Trophoblast cell (in vitro differentiated cells and primary cell): ENCODE results near the gene STX17.

Source experiments
- DNase-seq, 2 donors: peaks; one replicate each; pipeline ENCODE4 v3.0.0-alpha.2; 2016
- H2AFZ ChIP-seq: 2 replicates; pipeline ENCODE4 v1.6.1; 2013; ENCODE audit warnings: low read length, moderate library complexity, mild to moderate bottlenecking; ENCODE audit not compliant: insufficient read depth, poor library complexity
- H2AK5ac ChIP-seq: 2 replicates; pipeline ENCODE4 v1.6.1; 2013; ENCODE audit warnings: mild to moderate bottlenecking, low read length
- H2BK120ac ChIP-seq: 2 replicates; pipeline ENCODE4 v1.6.1; 2013; ENCODE audit warnings: low read length, mild to moderate bottlenecking, moderate library complexity; ENCODE audit not compliant: insufficient read depth, poor library complexity
- H2BK12ac ChIP-seq: 2 replicates; pipeline ENCODE4 v1.6.1; 2013; ENCODE audit warnings: mild to moderate bottlenecking, low read length, moderate library complexity
- H2BK5ac ChIP-seq: 2 replicates; pipeline ENCODE4 v1.6.1; 2013; ENCODE audit warnings: low read length, low read depth, moderate library complexity, mild to moderate bottlenecking; ENCODE audit not compliant: poor library complexity
- H3K14ac ChIP-seq: 2 replicates; pipeline ENCODE4 v1.6.1; 2013; ENCODE audit warnings: mild to moderate bottlenecking, low read length
- H3K18ac ChIP-seq: 2 replicates; pipeline ENCODE4 v1.6.1; 2013; ENCODE audit warnings: mild to moderate bottlenecking, low read length
- H3K23ac ChIP-seq: 2 replicates; pipeline ENCODE4 v1.6.1; 2013; ENCODE audit warnings: low read length
- H3K27ac ChIP-seq: 2 replicates; pipeline ENCODE4 v1.5.1; 2013; ENCODE audit warnings: low read depth, mild to moderate bottlenecking, inconsistent platforms, low read length, moderate library complexity
- H3K27me3 ChIP-seq: 2 replicates; pipeline ENCODE4 v1.6.1; 2013; ENCODE audit warnings: inconsistent platforms, mild to moderate bottlenecking, low read length, moderate library complexity; ENCODE audit not compliant: insufficient read depth
- H3K36me3 ChIP-seq, 2 experiments: 1 replicate in 1 of 2; 2 replicates in 1 of 2; pipeline ENCODE4 v1.6.1; 2013; ENCODE audit warnings: low read length in 2 of 2, mild to moderate bottlenecking in 2 of 2, moderate library complexity in 1 of 2; ENCODE audit not compliant: insufficient read depth in 2 of 2, control insufficient read depth in 1 of 2
- H3K4ac ChIP-seq: 2 replicates; pipeline ENCODE4 v1.6.1; 2013; ENCODE audit warnings: low read depth, mild to moderate bottlenecking, low read length, moderate library complexity
- H3K4me1 ChIP-seq, 2 experiments: 1 replicate in 1 of 2; 2 replicates in 1 of 2; pipeline ENCODE4 v1.6.1; 2013; ENCODE audit warnings: low read length in 2 of 2, mild to moderate bottlenecking in 2 of 2, moderate library complexity in 1 of 2; ENCODE audit not compliant: insufficient read depth in 2 of 2, control insufficient read depth in 1 of 2
- H3K4me2 ChIP-seq: 2 replicates; pipeline ENCODE4 v1.6.1; 2013; ENCODE audit warnings: inconsistent platforms, mild to moderate bottlenecking, low read length, moderate library complexity
- H3K4me3 ChIP-seq: 2 replicates; pipeline ENCODE4 v1.5.1; 2013; ENCODE audit warnings: mild to moderate bottlenecking, low read depth, low read length, inconsistent platforms
- H3K79me1 ChIP-seq: one replicate; pipeline ENCODE4 v1.6.1; 2013; ENCODE audit warnings: low read length
- H3K79me2 ChIP-seq: 2 replicates; pipeline ENCODE4 v1.6.1; 2013; ENCODE audit warnings: low read length, mild to moderate bottlenecking; ENCODE audit not compliant: control insufficient read depth, insufficient read depth, poor library complexity
- H3K9ac ChIP-seq: 2 replicates; pipeline ENCODE4 v1.6.1; 2013; ENCODE audit warnings: mild to moderate bottlenecking, low read length
- H3K9me3 ChIP-seq: 2 replicates; pipeline ENCODE4 v1.6.1; 2013; ENCODE audit warnings: low read depth, mild to moderate bottlenecking, control low read depth, inconsistent platforms, low read length; ENCODE audit not compliant: insufficient read depth
- H4K12ac ChIP-seq: 2 replicates; pipeline ENCODE4 v1.6.1; 2013; ENCODE audit warnings: low read depth, mild to moderate bottlenecking, low read length, moderate library complexity
- H4K8ac ChIP-seq: 2 replicates; pipeline ENCODE4 v1.6.1; 2013; ENCODE audit warnings: low read depth, mild to moderate bottlenecking, low read length, moderate library complexity
- H4K91ac ChIP-seq: one replicate; pipeline ENCODE4 v1.6.1; 2013; ENCODE audit warnings: low read depth, mild to moderate bottlenecking, low read length, moderate library complexity
- WGBS: extraction: QIAGEN DNeasy Blood & Tissue Kit; methylation state at CpG from one replicate; pipeline ENCODE4 v1.1.7; 2013; ENCODE audit warnings: missing lambda C conversion rate; ENCODE audit not compliant: insufficient read length, insufficient coverage; ENCODE audit errors: extremely low coverage; 5-methylcytosine and 5-hydroxymethylcytosine counted together

STX17 gene

GRCh38 chr9:99962680-99963261 lies 56.3 kb downstream of the STX17 start:
- Histone ChIP-seq H2BK120ac (no peak overlapping the region), H3K9me3 (no peaks in the 10 kb centered on the region), H3K79me2 (no peaks in the 10 kb centered on the region), H4K91ac (no peak overlapping the region), H2AK5ac (no peak overlapping the region), H3K36me3 (peaks cover 0 to 2% of the 10 kb centered on the region in 2 experiments), H3K79me1 (no peaks in the 10 kb centered on the region), H2AFZ (no peak overlapping the region), H3K27me3 (no peaks in the 10 kb centered on the region), H3K4me3 (no peak overlapping the region), H3K4me2 (no peak overlapping the region), H3K4ac (no peak overlapping the region), H3K18ac (no peak overlapping the region), H3K27ac (no peak overlapping the region), H3K4me1 (peaks cover 0 to 5% of the 10 kb centered on the region in 2 experiments), H4K12ac (no peak overlapping the region), H3K14ac (no peak overlapping the region), H3K9ac (no peak overlapping the region), H4K8ac (no peak overlapping the region), H3K23ac (no peak overlapping the region), H2BK12ac (no peak overlapping the region), H2BK5ac (no peak overlapping the region)
- DNase-seq, result no peak
- whole genome bisulfite sequencing, result no CpG with 5 or more reads among the region's 1 CpG

- H3K14ac ChIP-seq, result no peak overlapping the region
- H3K4ac ChIP-seq, result no peak overlapping the region
- no peak overlapping the region for H4K8ac ChIP-seq
- H3K4me1 ChIP-seq, result peaks cover 0 to 5% of the 10 kb centered on the region in 2 experiments
- WGBS, result no CpG with 5 or more reads among the region's 1 CpG
- H3K18ac ChIP-seq, result no peak overlapping the region
- H3K9me3 ChIP-seq, result no peaks in the 10 kb centered on the region
- no peak overlapping the region for H2BK5ac ChIP-seq
- no peak overlapping the region for H3K4me2 ChIP-seq
- no peak overlapping the region for H2AFZ ChIP-seq
- H4K12ac ChIP-seq, result no peak overlapping the region
- H3K79me1 ChIP-seq, result no peaks in the 10 kb centered on the region
- H3K79me2 ChIP-seq, result no peaks in the 10 kb centered on the region
- H3K4me3 ChIP-seq, result no peak overlapping the region
- no peak for DNase-seq
- H4K91ac ChIP-seq, result no peak overlapping the region
- peaks cover 0 to 2% of the 10 kb centered on the region in 2 experiments for H3K36me3 ChIP-seq
- H3K9ac ChIP-seq, result no peak overlapping the region
- H2BK120ac ChIP-seq, result no peak overlapping the region
- no peak overlapping the region for H2AK5ac ChIP-seq
- no peaks in the 10 kb centered on the region for H3K27me3 ChIP-seq
- no peak overlapping the region for H2BK12ac ChIP-seq
- no peak overlapping the region for H3K27ac ChIP-seq
- H3K23ac ChIP-seq, result no peak overlapping the region
These were observed 57.9 kb downstream of the STX17 start for GRCh38 chr9:99964336-99964735.

GRCh38 chr9:99966001-99966400 lies 59.5 kb downstream of the STX17 start:
- Histone ChIP-seq H2BK120ac (no peak overlapping the region), H3K79me2 (no peaks in the 10 kb centered on the region), H3K36me3 (no peaks in the 10 kb centered on the region), H3K4me3 (no peak overlapping the region), H3K9ac (no peak overlapping the region), H2AK5ac (no peak overlapping the region), H3K27ac (no peak overlapping the region), H3K4ac (no peak overlapping the region), H3K4me1 (peaks cover 0 to 5% of the 10 kb centered on the region in 2 experiments), H3K79me1 (no peaks in the 10 kb centered on the region), H4K8ac (no peak overlapping the region), H3K18ac (no peak overlapping the region), H3K23ac (no peak overlapping the region), H4K12ac (no peak overlapping the region), H2BK5ac (no peak overlapping the region), H2BK12ac (no peak overlapping the region), H2AFZ (no peak overlapping the region), H3K14ac (no peak overlapping the region), H3K4me2 (no peak overlapping the region), H4K91ac (no peak overlapping the region), H3K27me3 (no peaks in the 10 kb centered on the region), H3K9me3 (no peaks in the 10 kb centered on the region)
- no CpG with 5 or more reads among the region's 2 CpGs for WGBS
- peak; percentile 7 to 71 for DNase-seq

GRCh38 chr9:99966716-99967115 lies 60.3 kb downstream of the STX17 start:
- H4K91ac ChIP-seq, result no peak overlapping the region
- no peak overlapping the region for H3K23ac ChIP-seq
- no peak overlapping the region for H3K14ac ChIP-seq
- no peaks in the 10 kb centered on the region for H3K79me2 ChIP-seq
- no peaks in the 10 kb centered on the region for H3K36me3 ChIP-seq
- no peak overlapping the region for H3K4me2 ChIP-seq
- H3K79me1 ChIP-seq, result no peaks in the 10 kb centered on the region
- H2BK5ac ChIP-seq, result no peak overlapping the region
- H3K18ac ChIP-seq, result no peak overlapping the region
- H2BK12ac ChIP-seq, result no peak overlapping the region
- H3K9me3 ChIP-seq, result no peaks in the 10 kb centered on the region
- no peak overlapping the region for H3K9ac ChIP-seq
- H3K4me3 ChIP-seq, result no peak overlapping the region
- H3K4ac ChIP-seq, result no peak overlapping the region
- no peak overlapping the region for H3K27ac ChIP-seq
- H2AFZ ChIP-seq, result no peak overlapping the region
- H4K12ac ChIP-seq, result no peak overlapping the region
- WGBS, result no CpG with 5 or more reads among the region's 2 CpGs
- no peaks in the 10 kb centered on the region for H3K27me3 ChIP-seq
- no peak overlapping the region for H4K8ac ChIP-seq
- peaks cover 0 to 7% of the 10 kb centered on the region in 2 experiments for H3K4me1 ChIP-seq
- peak; percentile 46 to 82 for DNase-seq
- no peak overlapping the region for H2AK5ac ChIP-seq
- no peak overlapping the region for H2BK120ac ChIP-seq
